NCI-H524 treated with DMSO at 0.1 percent for 48 hours (cell line): ENCODE measurements around the gene PREP.
A peak's percentile ranks its signal among the peaks of the same experiment; 100 is the strongest.
"Not testable (repeated sequence)": the region's sequence is repeated elsewhere in the genome, so short reads cannot be mapped to it uniquely, and the experiment has no call there.

ENCODE experiments used
- DNase-seq: peaks from one replicate; lab custom pipeline; 2025; lab: John Stamatoyannopoulos, UW

PREP gene

GRCh38 chr6:105344881-105345370 lies 58.0 kb downstream of the PREP start:
- no peak for DNase-seq

- not testable (repeated sequence) for DNase-seq
Measured at GRCh38 chr6:105338350-105338983, 64.4 kb downstream of the PREP start.

- DNase-seq: no peak
Measured at GRCh38 chr6:105336986-105337385, 65.9 kb downstream of the PREP start.

GRCh38 chr6:105332576-105332975 lies 70.3 kb downstream of the PREP start:
- no peak for DNase-seq

GRCh38 chr6:105331927-105332326 lies 71.0 kb downstream of the PREP start:
- DNase-seq: no peak

DNA sequence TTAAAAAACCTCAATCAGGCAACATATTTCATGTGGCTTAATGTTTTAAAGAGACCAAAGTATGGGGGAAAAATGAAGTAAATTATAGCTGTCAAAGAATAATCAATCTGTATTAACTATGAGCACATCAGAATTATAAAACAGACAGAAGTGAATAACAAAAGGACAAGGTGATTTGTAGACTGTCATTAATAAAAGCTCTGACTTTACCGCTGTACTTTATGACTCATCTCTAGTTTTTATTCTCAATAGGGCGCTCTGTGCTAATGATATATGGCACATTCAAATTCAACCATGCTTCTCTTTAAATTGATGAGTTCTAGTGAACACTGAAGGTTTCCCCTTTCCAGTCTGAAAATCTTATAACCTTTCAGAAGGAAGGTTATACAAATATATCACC lies 72.0 kb downstream of the PREP start:
- DNase-seq: no peak

DNA sequence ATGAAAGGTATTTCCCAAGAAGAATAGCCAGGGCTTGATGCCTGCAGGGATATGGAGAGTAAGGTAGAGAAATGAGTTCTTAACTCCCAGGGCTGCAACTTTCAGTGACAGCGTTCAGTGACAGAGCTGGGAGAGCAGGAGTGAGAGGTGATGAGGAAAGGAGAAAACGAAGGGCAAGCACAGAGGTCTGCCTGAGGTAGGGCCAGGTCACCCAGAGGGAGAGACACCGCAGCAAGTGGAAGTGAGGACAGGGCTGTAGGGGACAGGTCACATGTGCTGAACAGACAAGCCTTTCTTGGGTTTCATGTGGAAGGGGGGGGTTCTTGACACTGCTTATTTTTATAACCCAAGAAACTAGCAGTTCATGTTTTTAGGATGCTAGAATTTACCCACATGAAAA lies 72.5 kb downstream of the PREP start:
- no peak for DNase-seq

DNA sequence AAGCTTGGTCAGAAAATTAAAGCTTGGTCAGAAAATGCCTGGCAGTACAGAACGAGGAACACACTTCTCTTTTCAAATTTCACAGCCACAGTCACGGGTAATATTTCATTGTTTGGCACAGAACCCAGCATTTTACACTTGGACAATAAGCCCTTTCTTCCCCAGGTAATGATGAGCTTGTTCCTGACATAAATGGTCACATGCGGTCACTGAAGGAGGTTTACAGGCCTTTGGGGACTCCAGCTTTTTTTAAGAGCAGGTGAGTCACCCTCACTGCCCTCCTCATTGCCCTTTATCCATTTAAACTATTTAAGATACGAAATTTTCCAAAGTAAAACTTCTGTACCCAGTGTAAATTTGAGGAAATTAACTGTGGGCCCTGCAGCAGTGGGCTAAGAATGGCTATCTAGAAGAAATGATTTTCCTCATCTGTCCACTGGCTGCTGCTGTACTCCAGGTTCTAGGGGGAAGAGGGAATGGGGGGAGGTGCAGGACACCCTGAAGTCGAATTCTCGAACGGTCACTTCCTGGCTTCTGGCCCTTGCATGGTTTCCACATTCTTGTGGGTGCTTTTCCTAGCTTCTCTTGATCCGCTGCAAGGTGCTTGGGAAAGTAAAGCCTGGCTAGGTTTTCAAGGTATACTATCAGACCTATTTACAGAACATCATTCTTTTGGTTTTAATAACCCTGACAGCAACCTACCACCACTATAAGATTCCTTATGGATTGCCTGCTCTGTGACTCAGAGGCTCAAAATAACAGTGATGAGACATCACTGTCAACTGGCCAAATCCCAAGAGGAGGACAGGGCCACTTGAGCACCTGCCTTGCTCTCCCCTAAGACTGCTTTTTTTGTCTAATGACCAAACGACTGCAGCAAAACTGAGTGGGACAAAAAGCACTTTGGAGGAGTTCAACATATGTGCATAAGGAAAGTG lies 75.8 kb downstream of the PREP start:
- DNase-seq: peak; percentile 81

- peak; percentile 14 for DNase-seq
Measured at GRCh38 chr6:105326216-105326615, 76.7 kb downstream of the PREP start.

GRCh38 chr6:105324386-105324950 lies 78.4 kb downstream of the PREP start:
- no peak for DNase-seq

GRCh38 chr6:105322499-105323225 lies 80.2 kb downstream of the PREP start:
- no peak for DNase-seq

- no peak for DNase-seq
Measured at GRCh38 chr6:105321728-105322127, 81.2 kb downstream of the PREP start.

DNA sequence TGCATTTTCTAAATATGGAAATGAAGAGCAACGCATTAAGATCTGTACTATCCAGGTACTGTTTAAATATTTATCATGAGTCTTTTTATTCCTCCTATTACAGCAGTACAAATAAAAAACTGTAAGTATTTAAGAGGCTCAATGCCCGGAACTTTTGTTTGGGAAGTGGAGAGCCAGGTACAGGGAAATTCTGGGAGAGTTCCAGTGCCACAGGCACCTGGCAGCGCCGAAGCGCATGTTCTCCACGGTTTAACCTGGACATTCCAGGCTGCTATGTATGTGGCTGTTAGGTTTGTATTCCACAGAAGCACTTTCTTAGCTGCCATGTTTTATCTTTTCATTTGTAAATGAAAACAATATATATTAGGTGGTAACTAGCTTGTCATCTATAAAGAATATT lies 81.7 kb downstream of the PREP start:
- DNase-seq: no peak

DNA sequence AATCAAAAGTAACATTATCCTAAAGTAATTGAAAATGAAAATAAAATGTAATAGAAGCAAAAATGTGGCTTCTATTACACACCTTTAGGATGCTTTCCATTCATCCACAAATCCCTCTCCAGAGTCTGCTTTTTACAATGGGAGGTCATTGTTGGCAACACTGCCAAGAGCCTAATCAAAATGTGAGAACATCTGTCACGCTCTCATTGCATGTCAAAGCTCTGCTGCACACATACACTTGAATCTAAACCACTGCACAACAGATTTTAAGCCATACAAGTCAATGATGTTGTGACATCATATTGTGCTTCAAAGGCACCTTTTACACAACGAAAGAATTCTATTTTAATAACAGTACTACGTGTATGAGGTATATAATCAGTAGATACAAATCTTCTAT lies 82.1 kb downstream of the PREP start:
- DNase-seq: peak; percentile 82

GRCh38 chr6:105320271-105320670 lies 82.6 kb downstream of the PREP start:
- no peak for DNase-seq

DNA sequence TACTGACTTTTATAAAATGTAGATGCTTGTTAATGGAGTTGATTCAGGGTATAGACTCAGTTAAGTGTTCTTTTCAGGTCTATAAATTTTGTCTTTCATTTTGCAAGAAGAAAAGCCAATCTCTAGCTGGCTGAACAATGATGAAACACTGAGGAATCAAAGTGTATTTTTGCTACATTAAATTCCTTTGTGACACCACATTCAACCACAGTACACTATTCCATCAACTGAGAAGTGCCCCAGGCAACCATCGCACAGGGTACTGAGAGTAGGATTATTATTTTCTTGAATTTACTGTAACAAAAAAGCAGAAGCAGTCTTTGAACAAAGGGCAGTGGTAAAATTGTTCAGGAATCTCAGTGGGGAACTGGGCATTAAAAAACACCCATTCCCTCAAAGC lies 83.6 kb downstream of the PREP start:
- DNase-seq: no peak

DNA sequence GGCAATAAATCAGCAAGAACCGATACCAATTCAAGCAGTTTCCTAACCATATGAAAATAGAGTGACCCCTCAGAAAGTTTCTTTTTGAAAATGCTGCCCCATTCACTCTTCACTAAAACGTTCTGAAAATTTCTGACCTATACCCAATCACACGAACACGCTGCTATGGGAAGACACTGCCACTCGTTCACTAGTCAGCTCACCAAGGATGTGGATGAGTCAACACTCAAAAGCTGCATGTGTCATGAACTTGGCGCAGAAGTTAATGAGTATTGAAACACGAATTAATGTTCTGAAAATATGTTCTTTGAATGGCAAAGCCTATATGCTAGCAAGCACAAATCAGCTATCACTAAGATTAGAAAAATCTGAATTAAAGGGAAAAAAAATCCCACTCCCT lies 84.2 kb downstream of the PREP start:
- DNase-seq: no peak

DNA sequence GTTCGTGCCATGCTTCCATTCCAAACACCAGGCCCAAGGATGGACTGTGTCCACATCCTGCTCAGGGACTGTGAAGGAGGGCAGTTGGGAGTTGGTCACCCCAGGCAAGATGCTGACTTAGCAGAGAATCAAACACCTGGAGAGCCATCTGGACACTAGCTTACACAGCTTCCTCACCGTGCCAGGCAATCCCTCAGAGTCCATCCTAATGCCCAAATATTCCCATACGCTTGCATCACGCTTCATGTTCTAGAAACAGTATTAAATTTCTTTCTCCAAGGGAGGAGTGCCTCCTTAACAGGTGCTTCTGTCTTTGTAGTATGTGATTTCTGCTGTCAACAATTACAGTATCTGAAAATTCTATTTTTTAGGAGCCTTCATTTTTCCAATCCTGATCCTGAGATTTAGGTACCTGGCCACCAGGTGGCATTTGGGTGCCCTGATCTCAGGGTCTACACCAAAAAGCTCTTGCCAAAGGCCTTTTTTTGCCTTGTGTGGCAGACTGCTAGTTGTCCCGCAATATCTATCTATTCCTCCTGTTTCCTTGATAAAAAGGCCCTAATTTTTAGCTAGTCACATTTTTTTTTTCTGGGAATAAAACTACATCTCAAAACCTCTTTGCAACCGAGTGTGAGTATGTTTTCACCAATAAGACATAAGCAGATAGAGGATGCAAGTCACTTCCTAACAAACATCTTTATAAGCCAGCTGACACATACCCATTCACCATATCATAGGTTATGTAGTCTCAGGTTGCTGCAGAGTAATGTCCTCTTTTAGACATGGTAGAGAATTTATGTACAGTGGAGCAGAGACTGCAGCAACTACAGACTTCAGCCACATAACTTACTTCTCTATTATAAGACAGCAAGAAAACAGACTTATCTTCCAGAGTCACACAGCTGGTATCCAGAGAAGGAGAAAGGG lies 85.0 kb downstream of the PREP start:
- DNase-seq: peak; percentile 85

- no peak for DNase-seq
Measured at GRCh38 chr6:105313211-105313610, 89.7 kb downstream of the PREP start.

DNA sequence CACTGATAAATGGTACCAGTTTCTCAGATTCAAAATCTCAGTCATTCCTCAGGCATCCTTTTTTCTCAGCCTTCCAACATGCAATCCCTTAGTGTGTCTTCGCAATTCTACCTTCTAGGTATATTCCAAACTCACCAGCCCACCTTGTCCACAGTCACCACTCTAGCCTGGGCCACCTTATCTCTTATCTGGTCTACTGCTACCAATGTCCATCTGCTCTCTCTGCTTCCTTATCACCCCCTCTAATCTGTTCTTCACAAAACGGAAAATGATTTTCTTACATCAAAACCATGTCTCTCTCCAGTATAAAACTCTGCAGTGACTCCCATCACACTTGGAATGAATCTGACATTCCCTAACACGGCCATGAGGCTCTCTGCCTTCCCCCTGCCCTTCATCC lies 91.9 kb downstream of the PREP start:
- no peak for DNase-seq

- no peak for DNase-seq
Measured at GRCh38 chr6:105310371-105310770, 92.5 kb downstream of the PREP start.
